Right atrium auricular region (tissue), 2 donors: Measurements from ENCODE around the gene ST8SIA1. TPM values are rescaled to one million over a fixed set of nuclear protein-coding genes. Genes with fewer than 3 reads are reported as not detected.

Source experiments
- DNase-seq: peaks from one replicate; pipeline ENCODE4 v3.0.0-alpha.2; 2019; ENCODE audit warnings: low spot score
- H3K27ac ChIP-seq, 2 donors: fragments of 200-600 bp; sonication (generic); 1 replicate in 1 of 2; 2 replicates in 1 of 2; pipeline ENCODE4 v1.5.1; 2016 to 2019
- H3K27me3 ChIP-seq, 2 donors: fragments of 200-600 bp; sonication (generic); one replicate each; pipeline versions ENCODE4 v1.5.1 to v1.6.0; 2017 to 2019
- H3K36me3 ChIP-seq: fragments of 200-600 bp; sonication (generic); one replicate; pipeline ENCODE4 v1.5.1; 2016
- H3K4me1 ChIP-seq, 2 donors: fragments of 200-600 bp; sonication (generic); one replicate each; pipeline versions ENCODE4 v1.5.1 to v1.6.0; 2017 to 2019
- H3K4me3 ChIP-seq, 2 donors: fragments of 200-600 bp; sonication (generic); 1 replicate in 1 of 2; 2 replicates in 1 of 2; pipeline ENCODE4 v1.5.1; 2017 to 2019; ENCODE audit warnings: mild to moderate bottlenecking in 1 of 2, moderate library complexity in 1 of 2
- H3K9me3 ChIP-seq, 2 donors: fragments of 200-600 bp; sonication (generic); one replicate each; pipeline ENCODE4 v1.5.1; 2019
- total RNA-seq, 2 donors: library from RNA; depleted of rRNA; stranded (reverse); fragments of >200 nt; gene quantifications; one replicate each; pipeline ENCODE4 v1.1.0, GENCODE V29; 2016
- TF ChIP-seq, protein P1 (sequence below), 2 donors: fragments of 200-600 bp; sonication (generic); IDR thresholded peaks; one replicate each; pipeline ENCODE4 v1.5.1; 2019; ENCODE audit warnings: antibody characterized with exemption in 2 of 2

Gene ST8SIA1
- total RNA-seq, 2 donors from 2014 or later: 3.3 to 5.0 TPM

DNA sequence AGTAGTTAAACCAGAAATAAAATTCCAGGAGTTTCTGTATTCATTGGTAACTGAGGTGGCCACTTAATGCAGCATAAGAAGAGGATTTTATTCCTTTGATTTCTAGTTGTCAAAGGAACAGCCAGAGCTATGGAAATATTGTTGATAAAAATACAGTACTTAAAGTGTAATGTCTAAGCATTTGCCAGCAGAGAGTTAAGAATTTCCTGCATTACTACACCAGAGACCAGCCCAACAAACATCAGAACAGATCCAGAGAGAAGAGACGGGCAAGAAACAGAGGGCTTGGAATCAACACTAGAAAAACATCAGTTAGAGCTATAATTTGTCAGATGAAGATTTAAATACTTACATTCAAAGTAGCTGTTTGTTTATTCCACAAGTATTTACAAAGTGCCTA is 77.9 kb downstream of the ST8SIA1 start:
- no peaks in the 10 kb centered on the region for H3K9me3 ChIP-seq
- no peak overlapping the region for H3K4me3 ChIP-seq
- H3K27me3 ChIP-seq: no peaks in the 10 kb centered on the region
- no peaks in the 10 kb centered on the region for H3K36me3 ChIP-seq
- H3K4me1 ChIP-seq: peaks cover 0 to 22% of the 10 kb centered on the region in 2 donors
- TF ChIP-seq, protein P1, sequence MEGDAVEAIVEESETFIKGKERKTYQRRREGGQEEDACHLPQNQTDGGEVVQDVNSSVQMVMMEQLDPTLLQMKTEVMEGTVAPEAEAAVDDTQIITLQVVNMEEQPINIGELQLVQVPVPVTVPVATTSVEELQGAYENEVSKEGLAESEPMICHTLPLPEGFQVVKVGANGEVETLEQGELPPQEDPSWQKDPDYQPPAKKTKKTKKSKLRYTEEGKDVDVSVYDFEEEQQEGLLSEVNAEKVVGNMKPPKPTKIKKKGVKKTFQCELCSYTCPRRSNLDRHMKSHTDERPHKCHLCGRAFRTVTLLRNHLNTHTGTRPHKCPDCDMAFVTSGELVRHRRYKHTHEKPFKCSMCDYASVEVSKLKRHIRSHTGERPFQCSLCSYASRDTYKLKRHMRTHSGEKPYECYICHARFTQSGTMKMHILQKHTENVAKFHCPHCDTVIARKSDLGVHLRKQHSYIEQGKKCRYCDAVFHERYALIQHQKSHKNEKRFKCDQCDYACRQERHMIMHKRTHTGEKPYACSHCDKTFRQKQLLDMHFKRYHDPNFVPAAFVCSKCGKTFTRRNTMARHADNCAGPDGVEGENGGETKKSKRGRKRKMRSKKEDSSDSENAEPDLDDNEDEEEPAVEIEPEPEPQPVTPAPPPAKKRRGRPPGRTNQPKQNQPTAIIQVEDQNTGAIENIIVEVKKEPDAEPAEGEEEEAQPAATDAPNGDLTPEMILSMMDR (IDR thresholded peaks at IDR 0.05): no peak
- DNase-seq: no peak
- H3K27ac ChIP-seq: no peak overlapping the region

DNA sequence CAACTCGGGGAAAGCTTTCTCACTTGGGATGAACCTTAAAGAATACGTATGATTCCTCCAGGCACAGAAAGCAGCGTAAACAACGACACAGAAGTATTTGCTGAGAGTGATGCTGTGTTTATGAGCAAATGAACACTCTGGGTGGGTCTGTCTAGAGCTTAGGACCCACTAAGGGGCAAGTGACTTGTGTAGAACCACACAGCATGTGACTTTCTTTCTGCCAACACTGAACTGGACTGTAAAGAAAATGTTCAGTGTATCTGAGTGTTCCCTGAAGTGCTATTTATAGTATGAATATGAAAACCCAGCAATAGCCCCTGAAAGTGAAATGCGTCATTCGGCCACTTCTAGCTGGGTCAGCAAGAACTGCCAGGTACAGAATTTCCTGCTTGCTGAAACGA is 78.5 kb downstream of the ST8SIA1 start:
- no peak for DNase-seq
- TF ChIP-seq, protein P1 (IDR thresholded peaks at IDR 0.05): no peak
- peaks cover 0 to 22% of the 10 kb centered on the region in 2 donors for H3K4me1 ChIP-seq
- no peaks in the 10 kb centered on the region for H3K9me3 ChIP-seq
- H3K27ac ChIP-seq: no peak overlapping the region
- no peak overlapping the region for H3K4me3 ChIP-seq
- H3K36me3 ChIP-seq: no peaks in the 10 kb centered on the region
- no peaks in the 10 kb centered on the region for H3K27me3 ChIP-seq

DNA sequence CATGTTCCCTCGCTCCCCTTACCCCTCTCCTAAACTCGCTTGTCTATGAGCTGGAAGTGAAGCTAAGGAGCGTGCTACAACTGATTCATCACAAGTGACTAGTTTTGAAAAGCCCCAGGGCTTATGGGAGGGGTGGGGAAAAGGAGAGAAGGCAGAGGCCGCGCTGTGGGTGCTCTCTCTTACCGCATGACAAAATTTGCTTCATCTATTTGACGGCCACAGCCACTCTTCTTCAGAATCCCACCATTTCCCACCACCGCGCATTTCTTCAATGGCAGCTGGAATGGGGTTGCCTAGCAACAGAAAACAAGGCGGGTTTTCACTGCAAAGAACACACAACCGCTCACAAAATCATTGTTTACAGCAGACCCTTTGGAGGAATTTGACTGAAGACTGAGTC is 79.4 kb downstream of the ST8SIA1 start:
- no peaks in the 10 kb centered on the region for H3K9me3 ChIP-seq
- no peaks in the 10 kb centered on the region for H3K36me3 ChIP-seq
- no peak overlapping the region for H3K27ac ChIP-seq
- H3K27me3 ChIP-seq: no peaks in the 10 kb centered on the region
- TF ChIP-seq, protein P1 (IDR thresholded peaks at IDR 0.05): no peak
- no peak for DNase-seq
- H3K4me3 ChIP-seq: no peak overlapping the region
- peaks cover 0 to 22% of the 10 kb centered on the region in 2 donors for H3K4me1 ChIP-seq

DNA sequence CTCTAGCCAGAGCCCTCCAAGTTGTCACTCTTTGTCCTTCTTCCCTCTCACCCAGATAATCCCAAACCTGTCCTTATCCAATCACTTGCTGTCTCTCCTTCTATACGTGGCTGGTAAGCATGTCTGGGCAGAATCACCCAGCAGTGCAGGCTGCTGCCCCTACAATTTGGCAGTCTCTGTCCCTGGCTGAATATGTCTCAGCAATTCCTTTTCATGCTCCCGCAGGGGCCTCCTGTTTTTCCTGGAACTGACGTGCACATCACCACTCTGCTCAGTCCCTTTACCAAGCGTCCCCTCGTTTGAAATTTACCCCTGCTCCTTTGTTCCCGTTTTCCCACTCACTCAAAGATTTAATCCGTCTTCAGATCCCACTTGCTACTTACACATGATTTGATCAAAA is 80.0 kb downstream of the ST8SIA1 start:
- H3K4me3 ChIP-seq: no peak overlapping the region
- TF ChIP-seq, protein P1 (IDR thresholded peaks at IDR 0.05): no peak
- no peaks in the 10 kb centered on the region for H3K27me3 ChIP-seq
- DNase-seq: no peak
- peaks cover 0 to 22% of the 10 kb centered on the region in 2 donors for H3K4me1 ChIP-seq
- H3K9me3 ChIP-seq: no peaks in the 10 kb centered on the region
- H3K36me3 ChIP-seq: no peaks in the 10 kb centered on the region
- H3K27ac ChIP-seq: no peak overlapping the region

DNA sequence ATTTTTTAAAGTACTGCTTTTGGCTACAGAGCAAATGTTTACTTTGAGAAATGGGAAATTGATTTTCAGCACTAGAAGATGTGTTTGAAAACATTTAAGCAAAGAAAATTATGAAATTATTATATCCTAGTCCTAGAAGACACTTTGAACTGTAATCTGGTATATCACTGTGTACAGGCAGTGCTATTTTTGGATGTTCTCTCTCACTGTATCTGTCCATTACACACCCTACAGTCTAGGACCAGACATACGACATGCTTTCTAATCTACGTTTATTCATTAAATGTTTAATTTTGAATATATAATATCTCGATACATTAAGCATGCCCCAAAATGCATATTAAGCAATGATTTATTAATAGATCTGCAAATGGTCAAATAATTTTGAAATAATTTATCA is 82.5 kb downstream of the ST8SIA1 start:
- Histone ChIP-seq H3K27me3 (no peaks in the 10 kb centered on the region), H3K9me3 (no peaks in the 10 kb centered on the region), H3K4me1 (peaks cover 0 to 22% of the 10 kb centered on the region in 2 donors), H3K27ac (no peak overlapping the region), H3K4me3 (no peak overlapping the region), H3K36me3 (no peaks in the 10 kb centered on the region)
- no peak for DNase-seq
- TF ChIP-seq, protein P1 (IDR thresholded peaks at IDR 0.05): no peak

DNA sequence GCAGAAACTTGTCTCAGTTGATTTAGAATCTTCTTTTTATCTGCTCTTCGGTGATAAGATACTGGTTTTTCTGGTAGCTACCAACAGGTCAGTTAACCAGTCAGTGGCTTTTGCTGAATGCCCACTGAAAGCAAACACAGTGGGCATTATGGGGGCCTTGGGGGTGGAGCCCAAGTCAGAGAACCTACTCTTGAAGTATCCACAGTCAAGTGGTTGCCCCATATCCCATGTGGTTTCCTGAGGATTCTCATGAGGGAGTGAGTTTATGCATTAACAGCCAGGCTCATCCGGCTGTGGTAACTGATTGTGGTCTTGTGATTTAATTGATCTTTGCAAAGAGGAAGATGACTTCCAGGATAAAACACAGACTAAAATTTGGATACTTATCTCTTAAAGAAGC is 83.7 kb downstream of the ST8SIA1 start:
- H3K27ac ChIP-seq: no peak overlapping the region
- no peaks in the 10 kb centered on the region for H3K9me3 ChIP-seq
- H3K27me3 ChIP-seq: no peaks in the 10 kb centered on the region

More for the DNA sequence above, 83.7 kb downstream of the ST8SIA1 start:
- no peak overlapping the region for H3K4me3 ChIP-seq
- no peaks in the 10 kb centered on the region for H3K36me3 ChIP-seq
- DNase-seq: no peak
- peaks cover 0 to 12% of the 10 kb centered on the region in 2 donors for H3K4me1 ChIP-seq
- TF ChIP-seq, protein P1 (IDR thresholded peaks at IDR 0.05): no peak
